HFFc6 (cell line): Measurements from ENCODE around the gene GP1BA. TPM values are rescaled to one million over a fixed set of nuclear protein-coding genes. Genes with fewer than 3 reads are reported as not detected.
A peak's percentile ranks its signal among the peaks of the same experiment; 100 is the strongest.

Experiments
- DNase-seq: peaks from one replicate; pipeline ENCODE4 v3.0.0-alpha.2; 2018
- H3K27ac Mint-ChIP-seq: 2 replicates; pipeline ENCODE4 v1.8.0; 2020; ENCODE audit warnings: mild to moderate bottlenecking, mixed read lengths
- H3K27me3 Mint-ChIP-seq: 2 replicates; pipeline ENCODE4 v1.8.0; 2021; ENCODE audit warnings: mild to moderate bottlenecking, moderate library complexity, mixed read lengths; ENCODE audit not compliant: insufficient read depth
- H3K36me3 Mint-ChIP-seq: 2 replicates; pipeline ENCODE4 v1.8.0; 2021; ENCODE audit warnings: low read depth, mixed read lengths
- H3K4me1 Mint-ChIP-seq: 2 replicates; pipeline ENCODE4 v1.8.0; 2020; ENCODE audit warnings: low read depth, mixed read lengths
- H3K4me3 Mint-ChIP-seq: 2 replicates; pipeline ENCODE4 v1.8.0; 2020; ENCODE audit warnings: mild to moderate bottlenecking, moderate library complexity, mixed read lengths
- H3K9me3 Mint-ChIP-seq: 2 replicates; pipeline ENCODE4 v1.8.0; 2020; ENCODE audit warnings: mild to moderate bottlenecking, mixed read lengths
- CTCF ChIP-seq: fragments of 200-600 bp; sonication (generic); IDR thresholded peaks from 2 replicates; pipeline ENCODE4 v1.5.0; 2021; ENCODE audit warnings: antibody characterized with exemption, mild to moderate bottlenecking
- total RNA-seq, 6 experiments: library from RNA; stranded (reverse); fragmentation: NEBNext Ultra II Directional; extraction: Animal tissue kit (Norgen Biotek cat#: 25700); gene quantifications; 2 replicates in 1 of 6; 3 replicates in 5 of 6; pipeline ENCODE4 v1.2.3, GENCODE V29; 2021

GP1BA gene
- total RNA-seq, 6 experiments from 2014 or later, result not detected

- H3K4me3 Mint-ChIP-seq, result no peak overlapping the region
- DNase-seq, result no peak
These were observed 36.3 kb upstream of the GP1BA start for GRCh38 chr17:4895657-4896331.

GRCh38 chr17:4896332-4897197 is 35.5 kb upstream of the GP1BA start:
- H3K36me3 Mint-ChIP-seq, result 0 out of 2 replicates have a peak, but pooled peaks cover 10% of the 10 kb centered on the region
- H3K9me3 Mint-ChIP-seq, result no peaks in the 10 kb centered on the region
- no peaks in the 10 kb centered on the region for H3K4me1 Mint-ChIP-seq
- no peak for DNase-seq
- TF ChIP-seq CTCF, result no peak
- peaks cover 3% of the 10 kb centered on the region for H3K27me3 Mint-ChIP-seq
- no peak overlapping the region for H3K27ac Mint-ChIP-seq
- H3K4me3 Mint-ChIP-seq, result no peak overlapping the region

More at GRCh38 chr17:4895657-4896331, 36.3 kb upstream of the GP1BA start:
- peak; percentile 40 for TF ChIP-seq CTCF
- H3K36me3 Mint-ChIP-seq, result 0 out of 2 replicates have a peak, but pooled peaks cover 10% of the 10 kb centered on the region
- H3K27ac Mint-ChIP-seq, result no peak overlapping the region
- no peaks in the 10 kb centered on the region for H3K4me1 Mint-ChIP-seq
- peaks cover 3% of the 10 kb centered on the region for H3K27me3 Mint-ChIP-seq
- H3K9me3 Mint-ChIP-seq, result no peaks in the 10 kb centered on the region

- H3K36me3 Mint-ChIP-seq, result 0 out of 2 replicates have a peak, but pooled peaks cover 10% of the 10 kb centered on the region
- no peak overlapping the region for H3K27ac Mint-ChIP-seq
- H3K4me1 Mint-ChIP-seq, result no peaks in the 10 kb centered on the region
- H3K9me3 Mint-ChIP-seq, result no peaks in the 10 kb centered on the region
- TF ChIP-seq CTCF, result no peak
- no peak overlapping the region for H3K4me3 Mint-ChIP-seq
- H3K27me3 Mint-ChIP-seq, result peaks cover 3% of the 10 kb centered on the region; the same call in 1 of the 2 replicates
- no peak for DNase-seq
These were observed 34.8 kb upstream of the GP1BA start for GRCh38 chr17:4897198-4897687.

GRCh38 chr17:4897785-4898184 is 34.3 kb upstream of the GP1BA start:
- 0 out of 2 replicates have a peak, but pooled peaks cover 10% of the 10 kb centered on the region for H3K36me3 Mint-ChIP-seq
- TF ChIP-seq CTCF, result no peak
- no peaks in the 10 kb centered on the region for H3K4me1 Mint-ChIP-seq
- no peak for DNase-seq
- no peak overlapping the region for H3K4me3 Mint-ChIP-seq
- H3K27me3 Mint-ChIP-seq, result peaks cover 5% of the 10 kb centered on the region
- no peaks in the 10 kb centered on the region for H3K9me3 Mint-ChIP-seq
- H3K27ac Mint-ChIP-seq, result no peak overlapping the region

GRCh38 chr17:4898351-4898750 is 33.7 kb upstream of the GP1BA start:
- Mint-ChIP-seq H3K27me3 (peaks cover 5% of the 10 kb centered on the region), H3K9me3 (no peaks in the 10 kb centered on the region), H3K36me3 (0 out of 2 replicates have a peak, but pooled peaks cover 10% of the 10 kb centered on the region), H3K27ac (no peak overlapping the region), H3K4me1 (peaks cover 3% of the 10 kb centered on the region; the same call in 1 of the 2 replicates), H3K4me3 (peak overlapping the region; percentile 15)
- no peak for DNase-seq
- no peak for TF ChIP-seq CTCF
